ENCODE measurements around the gene EGFR. TPM values are rescaled to one million over a fixed set of nuclear protein-coding genes. Genes with fewer than 3 reads are reported as not detected.

Gene EGFR
- total RNA-seq, 4 donors from 2014 or later = 36.4 to 73.6 (median 38.7) TPM

GRCh38 chr7:55155351-55156117 is 136.7 kb downstream of the EGFR start:
- no peak for TF ChIP-seq CTCF (IDR thresholded peaks at IDR 0.05)
- TF ChIP-seq POLR2A (IDR thresholded peaks at IDR 0.05) = no peak
- intact Hi-C loops (cut with DNase I; ENCODE audit: low total_unique reads) = no loop called here
- H3K4me3 ChIP-seq = no peak overlapping the region
- no peaks in the 10 kb centered on the region for H3K4me1 ChIP-seq
- DNase-seq = no peak
- H3K27ac ChIP-seq = no peak overlapping the region
- H3K36me3 ChIP-seq = no peaks in the 10 kb centered on the region
- no peaks in the 10 kb centered on the region for H3K9me3 ChIP-seq
- no peaks in the 10 kb centered on the region for H3K27me3 ChIP-seq

- intact Hi-C loops (cut with DNase I; ENCODE audit: low total_unique reads) = no loop called here
- no peak for DNase-seq
- no peaks in the 10 kb centered on the region for H3K4me1 ChIP-seq
- H3K27me3 ChIP-seq = no peaks in the 10 kb centered on the region
- peak overlapping the region; percentile 29 to 44 for H3K27ac ChIP-seq
- no peaks in the 10 kb centered on the region for H3K36me3 ChIP-seq
- TF ChIP-seq POLR2A (IDR thresholded peaks at IDR 0.05) = no peak
- TF ChIP-seq CTCF (IDR thresholded peaks at IDR 0.05) = no peak
- no peak overlapping the region for H3K4me3 ChIP-seq
- H3K9me3 ChIP-seq = no peaks in the 10 kb centered on the region
Observed at GRCh38 chr7:55156919-55157763, 138.3 kb downstream of the EGFR start.

- H3K27me3 ChIP-seq = no peaks in the 10 kb centered on the region
- peak overlapping the region in 1 of 2 donors; percentile 24 for H3K27ac ChIP-seq
- no peaks in the 10 kb centered on the region for H3K4me1 ChIP-seq
- DNase-seq = no peak
- intact Hi-C loops (cut with DNase I; ENCODE audit: low total_unique reads) = no loop called here
- no peaks in the 10 kb centered on the region for H3K9me3 ChIP-seq
- no peak overlapping the region for H3K4me3 ChIP-seq
- H3K36me3 ChIP-seq = no peaks in the 10 kb centered on the region
- TF ChIP-seq CTCF (IDR thresholded peaks at IDR 0.05) = no peak
- TF ChIP-seq POLR2A (IDR thresholded peaks at IDR 0.05) = no peak
Observed at GRCh38 chr7:55157764-55158105, 138.9 kb downstream of the EGFR start.

GRCh38 chr7:55158541-55159382 is 139.9 kb downstream of the EGFR start:
- intact Hi-C loops (cut with DNase I; ENCODE audit: low total_unique reads) = no loop called here
- no peak overlapping the region for H3K4me3 ChIP-seq
- TF ChIP-seq CTCF (IDR thresholded peaks at IDR 0.05) = no peak
- DNase-seq = no peak
- H3K9me3 ChIP-seq = no peaks in the 10 kb centered on the region
- H3K4me1 ChIP-seq = no peaks in the 10 kb centered on the region
- no peaks in the 10 kb centered on the region for H3K36me3 ChIP-seq
- no peaks in the 10 kb centered on the region for H3K27me3 ChIP-seq
- peak overlapping the region in 1 of 2 donors; percentile 11 for H3K27ac ChIP-seq

All from uterus (tissue), 4 donors.